ENCODE results near the gene MAGI1.

- TF ChIP-seq GATA2 (IDR thresholded peaks at IDR 0.05; ENCODE audit: low read depth, low read length) = no peak
- no peak for TF ChIP-seq GATA3 (IDR thresholded peaks at IDR 0.05; ENCODE audit: low read depth, low read length)
Measured at GRCh38 chr3:65687741-65688140, 351.0 kb downstream of the MAGI1 start.

All from SH-SY5Y (cell line).